Stimulated activated CD4-positive, alpha-beta T cell treated with anti-CD3 and anti-CD28 coated beads, Interleukin-1b, Interleukin-23, amount 100 ng/mL, for 24 hours (primary cell): Measurements from ENCODE around the gene WSB1.
"Not testable (repeated sequence)": the region's sequence is repeated elsewhere in the genome, so short reads cannot be mapped to it uniquely, and the experiment has no call there.

Experiments used
- DNase-seq, 4 experiments: peaks; one replicate each; pipeline ENCODE4 v3.0.0-alpha.2; 2020; ENCODE audit warnings: low read depth in 4 of 4, low spot score in 1 of 4

The WSB1 gene

GRCh38 chr17:27315322-27315721 lies 21.4 kb downstream of the WSB1 start:
- no peak for DNase-seq

GRCh38 chr17:27315796-27316465 lies 22.0 kb downstream of the WSB1 start:
- no peak for DNase-seq

- DNase-seq: no peak
These were observed 24.3 kb downstream of the WSB1 start for GRCh38 chr17:27318228-27318627.

- no peak for DNase-seq
These were observed 24.7 kb downstream of the WSB1 start for GRCh38 chr17:27318633-27319032.

- DNase-seq: no peak
These were observed 25.8 kb downstream of the WSB1 start for GRCh38 chr17:27319541-27320221.

- no peak for DNase-seq
These were observed 26.3 kb downstream of the WSB1 start for GRCh38 chr17:27320222-27320560.

GRCh38 chr17:27321372-27321771 lies 27.5 kb downstream of the WSB1 start:
- DNase-seq: no peak

GRCh38 chr17:27322026-27322425 lies 28.1 kb downstream of the WSB1 start:
- no peak for DNase-seq

GRCh38 chr17:27322690-27323508 lies 29.0 kb downstream of the WSB1 start:
- no peak for DNase-seq

GRCh38 chr17:27323538-27324215 lies 29.8 kb downstream of the WSB1 start:
- DNase-seq: no peak

- DNase-seq: no peak
These were observed 30.9 kb downstream of the WSB1 start for GRCh38 chr17:27324771-27325339.

- DNase-seq: no peak
These were observed 32.1 kb downstream of the WSB1 start for GRCh38 chr17:27326051-27326450.

- DNase-seq: no peak
These were observed 32.7 kb downstream of the WSB1 start for GRCh38 chr17:27326585-27326984.

GRCh38 chr17:27327397-27327796 lies 33.5 kb downstream of the WSB1 start:
- DNase-seq: no peak

GRCh38 chr17:27327871-27328270 lies 34.0 kb downstream of the WSB1 start:
- no peak for DNase-seq

- DNase-seq: not testable (repeated sequence)
These were observed 34.8 kb downstream of the WSB1 start for GRCh38 chr17:27328686-27329085.

GRCh38 chr17:27329146-27329805 lies 35.4 kb downstream of the WSB1 start:
- no peak for DNase-seq

- DNase-seq: no peak
These were observed 38.1 kb downstream of the WSB1 start for GRCh38 chr17:27332047-27332393.

- DNase-seq: peak; percentile 53 to 86 (median 68)
These were observed 38.8 kb downstream of the WSB1 start for GRCh38 chr17:27332485-27333409.
